HCT116 (cell line): Measurements from ENCODE around the gene CALN1. TPM values are rescaled to one million over a fixed set of nuclear protein-coding genes. Genes with fewer than 3 reads are reported as not detected.

Experiments used
- ATAC-seq: fragments of 200-7000 bp; cut with Tn5 transposase; 2 replicates; pipeline ENCODE4 v1.9.1; 2020; ENCODE audit warnings: mild to moderate bottlenecking, moderate library complexity
- BruUV-seq: library from RNA; stranded (reverse); fragments of 400-500 nt; replicated peaks from 2 replicates; lab custom pipeline; 2021; lab: Mats Ljungman, UMichigan
- CTCF ChIA-PET: fragments of 300-600 bp; sonication (Branson Sonifier 250); formaldehyde crosslinking; loops from one replicate; lab custom pipeline; 2021; ENCODE audit warnings: antibody characterized with exemption; lab: Charles Lee
- POLR2A ChIA-PET: fragments of 300-600, 350-600 bp; sonication (Branson Sonifier 250); formaldehyde crosslinking; loops from one replicate; lab custom pipeline; 2021; ENCODE audit warnings: antibody characterized with exemption; lab: Charles Lee
- RAD21 ChIA-PET, 2 experiments: fragments of 300-600 bp; sonication (Branson Sonifier 250); formaldehyde crosslinking; loops; one replicate each; lab custom pipeline; 2023; ENCODE audit warnings: low total read pairs in 2 of 2; ENCODE audit not compliant: uncharacterized antibody in 2 of 2, unreplicated experiment in 2 of 2, low non-redundant PET in 1 of 2; lab: Charles Lee
- DNase-seq: peaks from one replicate; pipeline ENCODE4 v3.0.0-alpha.2; 2010; ENCODE audit warnings: low read depth, low spot score
- H2AFZ ChIP-seq: fragments of 200-600 bp; shearing (Covaris generic), sonication (generic); 2 replicates; pipeline ENCODE4 v1.6.1; 2017; ENCODE audit warnings: low read depth, mixed run types, mixed read lengths, antibody characterized with exemption, low read length; ENCODE audit not compliant: poor library complexity, severe bottlenecking
- H3K27ac ChIP-seq: 2 replicates; pipeline ENCODE4 v1.5.1; 2012; ENCODE audit warnings: low read depth, low read length
- H3K27me3 ChIP-seq: fragments of 200-600 bp; sonication (generic); 2 replicates; pipeline ENCODE4 v1.6.1; 2016; ENCODE audit warnings: mixed run types, low read length, mixed read lengths; ENCODE audit not compliant: insufficient read depth
- H3K36me3 ChIP-seq, 2 experiments: fragments of 200-500 bp in 1 of 2; fragments of 200-600 bp in 1 of 2; sonication (Bioruptor generic) in 1 of 2; sonication (generic) in 1 of 2; 2 replicates each; pipeline versions ENCODE4 v1.5.1 to v1.6.1; 2014 to 2016; ENCODE audit warnings: low read length in 2 of 2, inconsistent platforms in 1 of 2, mixed read lengths in 1 of 2, mixed run types in 1 of 2; ENCODE audit not compliant: insufficient read depth in 2 of 2, control insufficient read depth in 1 of 2
- H3K4me1 ChIP-seq, 2 experiments: fragments of 200-600 bp in 1 of 2; sonication (generic) in 1 of 2; 2 replicates each; pipeline versions ENCODE4 v1.5.1 to v1.6.1; 2012 to 2017; ENCODE audit warnings: low read length in 2 of 2, inconsistent platforms in 1 of 2, mild to moderate bottlenecking in 1 of 2, mixed read lengths in 1 of 2, mixed run types in 1 of 2, moderate library complexity in 1 of 2; ENCODE audit not compliant: insufficient read depth in 2 of 2, control insufficient read depth in 1 of 2
- H3K4me2 ChIP-seq: fragments of 200-600 bp; sonication (generic); 2 replicates; pipeline ENCODE4 v1.6.1; 2017; ENCODE audit warnings: mixed run types, low read length, mixed read lengths
- H3K4me3 ChIP-seq, 2 experiments: fragments of 200-600 bp in 1 of 2; sonication (generic) in 1 of 2; replicated peaks in 1 of 2; 2 replicates each; pipeline ENCODE4 v1.5.1; 2011 to 2016; ENCODE audit warnings: low read length in 2 of 2, control low read depth in 1 of 2, low read depth in 1 of 2, mild to moderate bottlenecking in 1 of 2, mixed read lengths in 1 of 2, mixed run types in 1 of 2
- H3K79me2 ChIP-seq: fragments of 200-600 bp; sonication (generic); 2 replicates; pipeline ENCODE4 v1.6.1; 2017; ENCODE audit warnings: mild to moderate bottlenecking, mixed run types, low read length, moderate library complexity, mixed read lengths; ENCODE audit not compliant: insufficient read depth
- H3K9ac ChIP-seq: fragments of 200-600 bp; sonication (generic); 2 replicates; pipeline ENCODE4 v1.6.1; 2016; ENCODE audit warnings: low read length, mixed read lengths
- H3K9me2 ChIP-seq: fragments of 200-600 bp; sonication (generic), shearing (Covaris generic); 2 replicates; pipeline ENCODE4 v1.6.1; 2017; ENCODE audit warnings: mixed run types, mild to moderate bottlenecking, moderate library complexity; ENCODE audit not compliant: insufficient read depth
- H3K9me3 ChIP-seq, 2 experiments: fragments of 200-500 bp in 1 of 2; fragments of 200-600 bp in 1 of 2; sonication (Bioruptor generic) in 1 of 2; sonication (generic) in 1 of 2; 2 replicates each; pipeline ENCODE4 v1.6.1; 2014 to 2017; ENCODE audit warnings: low read length in 2 of 2, mixed read lengths in 2 of 2, inconsistent platforms in 1 of 2, low read depth in 1 of 2, mild to moderate bottlenecking in 1 of 2, mixed run types in 1 of 2, moderate library complexity in 1 of 2; ENCODE audit not compliant: control insufficient read depth in 1 of 2, insufficient read depth in 1 of 2
- H4K20me1 ChIP-seq: fragments of 200-600 bp; sonication (generic), shearing (Covaris generic); 2 replicates; pipeline ENCODE4 v1.6.1; 2017; ENCODE audit warnings: mixed run types, mild to moderate bottlenecking, moderate library complexity; ENCODE audit not compliant: insufficient read depth
- CBX3 ChIP-seq: IDR thresholded peaks from 2 replicates; pipeline ENCODE4 v1.6.1; 2012; ENCODE audit warnings: low read depth
- ELF1 ChIP-seq: IDR thresholded peaks from 2 replicates; pipeline ENCODE4 v1.6.1; 2012; ENCODE audit warnings: low read depth, borderline replicate concordance
- EZH2phosphoT487 ChIP-seq: fragments of 200-600 bp; IDR thresholded peaks from 2 replicates; pipeline ENCODE4 v1.6.1; 2018; ENCODE audit warnings: antibody characterized with exemption, borderline replicate concordance
- MAX ChIP-seq: IDR thresholded peaks from 2 replicates; pipeline ENCODE4 v1.6.1; 2012
- POLR2A ChIP-seq: IDR thresholded peaks from 2 replicates; pipeline ENCODE4 v1.7.0; 2011; ENCODE audit warnings: borderline replicate concordance; ENCODE audit not compliant: insufficient read depth, insufficient read length; ENCODE audit errors: extremely low read depth
- REST ChIP-seq: IDR thresholded peaks from 2 replicates; pipeline ENCODE4 v1.6.1; 2012; ENCODE audit warnings: low read depth
- SIN3A ChIP-seq: IDR thresholded peaks from 2 replicates; pipeline ENCODE4 v1.6.1; 2012; ENCODE audit warnings: low read depth
- SP1 ChIP-seq: IDR thresholded peaks from 2 replicates; pipeline ENCODE4 v1.6.1; 2012; ENCODE audit warnings: low read depth
- YY1 ChIP-seq: IDR thresholded peaks from 2 replicates; pipeline ENCODE4 v1.6.1; 2011; ENCODE audit warnings: low read length, low read depth, moderate library complexity, mild to moderate bottlenecking; ENCODE audit not compliant: insufficient replicate concordance; ENCODE audit errors: extremely low read depth
- ZNF274 ChIP-seq: fragments of 200-500 bp; sonication (Bioruptor generic); IDR thresholded peaks from 2 replicates; pipeline ENCODE4 v1.6.1; 2014; ENCODE audit warnings: mild to moderate bottlenecking, low read depth, low read length, inconsistent platforms
- intact Hi-C: fragments of 100-400 bp; cut with micrococcal nuclease; formaldehyde crosslinking; loops from 2 replicates; pipeline ENCODE4 v1.10.0; 2022
- total RNA-seq: library from RNA; stranded (reverse); gene quantifications from one replicate; pipeline ENCODE4 v1.2.1, GENCODE V29; 2021; ENCODE audit not compliant: unreplicated experiment

Gene CALN1
- total RNA-seq, 1 experiment from 2014 or later, result 0.17 TPM

- no peak for TF ChIP-seq MAX
Observed at GRCh38 chr7:71854546-71855397, 557.4 kb downstream of the CALN1 start (continued).

- TF ChIP-seq SIN3A (no peak), POLR2A (no peak), ZNF274 (no peak), REST (no peak), ELF1 (no peak), CBX3 (no peak), SP1 (no peak), EZH2phosphoT487 (no peak), YY1 (no peak)
- no peak for DNase-seq
- peaks cover 0 to 3% of the 10 kb centered on the region in 2 experiments; a peak in 2 of 4 replicates for H3K9me3 ChIP-seq
- RAD21 ChIA-PET, result no interaction called here
- ATAC-seq, result no peak
- CTCF ChIA-PET, result no interaction called here
- no TSS peak for BruUV-seq
- H3K36me3 ChIP-seq, result no peaks in the 10 kb centered on the region
- H3K4me3 ChIP-seq, result no peak overlapping the region
- H2AFZ ChIP-seq, result no peak overlapping the region
- H3K4me2 ChIP-seq, result no peak overlapping the region
- H3K9me2 ChIP-seq, result no peaks in the 10 kb centered on the region
- no peaks in the 10 kb centered on the region for H3K4me1 ChIP-seq
- H3K27ac ChIP-seq, result no peak overlapping the region
- no peaks in the 10 kb centered on the region for H3K27me3 ChIP-seq
- POLR2A ChIA-PET, result no interaction called here
- H3K9ac ChIP-seq, result no peak overlapping the region
- H3K79me2 ChIP-seq, result no peaks in the 10 kb centered on the region
- no peaks in the 10 kb centered on the region for H4K20me1 ChIP-seq
- intact Hi-C loops, result no loop called here
Observed at GRCh38 chr7:71851776-71852498, 560.2 kb downstream of the CALN1 start.
